Fibroblast of villous mesenchyme (primary cell): ENCODE measurements around the gene IFNK. TPM values are rescaled to one million over a fixed set of nuclear protein-coding genes. Genes with fewer than 3 reads are reported as not detected.

Experiments used
- DNase-seq: peaks from one replicate; pipeline ENCODE4 v3.0.0-alpha.2; 2010; ENCODE audit warnings: low read depth
- H3K4me3 ChIP-seq: 2 replicates; pipeline ENCODE4 v1.5.1; 2011; ENCODE audit warnings: low read depth, mild to moderate bottlenecking, low read length
- CTCF ChIP-seq: IDR thresholded peaks from 2 replicates; pipeline ENCODE4 v1.5.1; 2012; ENCODE audit warnings: low read depth, mild to moderate bottlenecking, low read length; ENCODE audit not compliant: insufficient read depth
- total RNA-seq: library from RNA; depleted of rRNA; stranded (reverse); fragments of >200 nt; gene quantifications from 2 replicates; pipeline ENCODE4 v1.2.3, GENCODE V29; 2012

The IFNK gene
- total RNA-seq, 1 donor = not detected

- DNase-seq = no peak
- no peak for TF ChIP-seq CTCF
These were observed 38.9 kb upstream of the IFNK start for GRCh38 chr9:27485158-27485557.

GRCh38 chr9:27487128-27487640, 36.9 kb upstream of the IFNK start:
- no peak for TF ChIP-seq CTCF
- no peak overlapping the region for H3K4me3 ChIP-seq
- DNase-seq = peak; percentile 75

More at GRCh38 chr9:27485158-27485557, 38.9 kb upstream of the IFNK start:
- no peak overlapping the region for H3K4me3 ChIP-seq

GRCh38 chr9:27487927-27488326, 36.2 kb upstream of the IFNK start:
- no peak for TF ChIP-seq CTCF
- H3K4me3 ChIP-seq = no peak overlapping the region
- no peak for DNase-seq

- no peak for DNase-seq
- TF ChIP-seq CTCF = no peak
- no peak overlapping the region for H3K4me3 ChIP-seq
These were observed 34.8 kb upstream of the IFNK start for GRCh38 chr9:27489087-27489876.

- peak; percentile 38 for DNase-seq
- no peak for TF ChIP-seq CTCF
- H3K4me3 ChIP-seq = no peak overlapping the region
These were observed 32.9 kb upstream of the IFNK start for GRCh38 chr9:27491154-27491553.

GRCh38 chr9:27495480-27496134, 28.5 kb upstream of the IFNK start:
- DNase-seq = no peak
- H3K4me3 ChIP-seq = no peak overlapping the region
- TF ChIP-seq CTCF = no peak
